ENCODE data around the gene PLA1A. TPM values are rescaled to one million over a fixed set of nuclear protein-coding genes. Genes with fewer than 3 reads are reported as not detected.

PLA1A gene
- total RNA-seq, 2 donors from 2014 or later: 0.58 to 1.3 TPM

DNA sequence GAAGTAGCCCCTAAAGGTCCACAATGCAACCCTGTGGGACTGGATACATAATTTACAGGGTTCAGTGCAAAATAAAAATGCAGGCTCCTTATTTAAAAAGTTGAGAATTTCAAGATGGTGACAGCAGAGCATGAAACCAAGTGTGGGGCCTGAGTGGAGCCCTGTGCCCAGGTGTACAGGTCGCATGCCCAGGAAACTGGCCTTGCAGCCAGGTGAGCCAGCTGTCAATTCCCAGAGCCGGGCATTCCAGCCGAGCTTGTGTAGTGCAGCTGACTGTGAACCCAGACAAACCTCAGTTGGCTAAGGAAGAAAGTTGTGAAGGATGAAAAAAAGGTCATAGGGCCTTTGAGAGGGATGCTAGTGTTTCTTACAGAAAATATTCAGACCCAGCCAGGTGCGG is 35.1 kb downstream of the PLA1A start:
- intact Hi-C loops (cut with DNase I): no loop called here
- no peak overlapping the region for H3K9ac ChIP-seq (ENCODE audit: low read depth in 2 of 2, low read length in 2 of 2)
- no peak for DNase-seq
- H3K4me3 ChIP-seq: no peak overlapping the region
- no peaks in the 10 kb centered on the region for H3K4me1 ChIP-seq
- TF ChIP-seq, protein P1, sequence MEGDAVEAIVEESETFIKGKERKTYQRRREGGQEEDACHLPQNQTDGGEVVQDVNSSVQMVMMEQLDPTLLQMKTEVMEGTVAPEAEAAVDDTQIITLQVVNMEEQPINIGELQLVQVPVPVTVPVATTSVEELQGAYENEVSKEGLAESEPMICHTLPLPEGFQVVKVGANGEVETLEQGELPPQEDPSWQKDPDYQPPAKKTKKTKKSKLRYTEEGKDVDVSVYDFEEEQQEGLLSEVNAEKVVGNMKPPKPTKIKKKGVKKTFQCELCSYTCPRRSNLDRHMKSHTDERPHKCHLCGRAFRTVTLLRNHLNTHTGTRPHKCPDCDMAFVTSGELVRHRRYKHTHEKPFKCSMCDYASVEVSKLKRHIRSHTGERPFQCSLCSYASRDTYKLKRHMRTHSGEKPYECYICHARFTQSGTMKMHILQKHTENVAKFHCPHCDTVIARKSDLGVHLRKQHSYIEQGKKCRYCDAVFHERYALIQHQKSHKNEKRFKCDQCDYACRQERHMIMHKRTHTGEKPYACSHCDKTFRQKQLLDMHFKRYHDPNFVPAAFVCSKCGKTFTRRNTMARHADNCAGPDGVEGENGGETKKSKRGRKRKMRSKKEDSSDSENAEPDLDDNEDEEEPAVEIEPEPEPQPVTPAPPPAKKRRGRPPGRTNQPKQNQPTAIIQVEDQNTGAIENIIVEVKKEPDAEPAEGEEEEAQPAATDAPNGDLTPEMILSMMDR (IDR thresholded peaks at IDR 0.05): no peak
- no peak overlapping the region for H3K27ac ChIP-seq
- no peaks in the 10 kb centered on the region for H3K36me3 ChIP-seq
- H3K9me3 ChIP-seq: no peaks in the 10 kb centered on the region
- no peaks in the 10 kb centered on the region for H3K27me3 ChIP-seq

- Histone ChIP-seq H3K4me1 (no peaks in the 10 kb centered on the region), H3K4me3 (no peak overlapping the region), H3K9me3 (no peaks in the 10 kb centered on the region), H3K27me3 (no peaks in the 10 kb centered on the region), H3K27ac (no peak overlapping the region), H3K36me3 (no peaks in the 10 kb centered on the region), H3K9ac (ENCODE audit: low read depth in 2 of 2, low read length in 2 of 2) (no peak overlapping the region)
- DNase-seq: no peak
- TF ChIP-seq, protein P1 (IDR thresholded peaks at IDR 0.05): no peak
- intact Hi-C loops (cut with DNase I): no loop called here
Measured at GRCh38 chr3:119635719-119636118, 38.0 kb downstream of the PLA1A start.

GRCh38 chr3:119636249-119636648 is 38.6 kb downstream of the PLA1A start:
- H3K27me3 ChIP-seq: no peaks in the 10 kb centered on the region
- H3K4me1 ChIP-seq: no peaks in the 10 kb centered on the region
- H3K9me3 ChIP-seq: no peaks in the 10 kb centered on the region
- H3K4me3 ChIP-seq: no peak overlapping the region
- DNase-seq: no peak
- no peak overlapping the region for H3K27ac ChIP-seq
- intact Hi-C loops (cut with DNase I): no loop called here
- H3K36me3 ChIP-seq: no peaks in the 10 kb centered on the region
- TF ChIP-seq, protein P1 (IDR thresholded peaks at IDR 0.05): no peak
- H3K9ac ChIP-seq (ENCODE audit: low read depth in 2 of 2, low read length in 2 of 2): no peak overlapping the region

GRCh38 chr3:119636891-119637611 is 39.4 kb downstream of the PLA1A start:
- H3K27me3 ChIP-seq: no peaks in the 10 kb centered on the region
- TF ChIP-seq, protein P1 (IDR thresholded peaks at IDR 0.05): no peak
- no peak overlapping the region for H3K4me3 ChIP-seq
- no peak for DNase-seq
- no peak overlapping the region for H3K9ac ChIP-seq (ENCODE audit: low read depth in 2 of 2, low read length in 2 of 2)
- intact Hi-C loops (cut with DNase I): no loop called here
- H3K9me3 ChIP-seq: no peaks in the 10 kb centered on the region
- H3K36me3 ChIP-seq: no peaks in the 10 kb centered on the region
- peak overlapping the region; percentile 59 for H3K27ac ChIP-seq
- H3K4me1 ChIP-seq: no peaks in the 10 kb centered on the region

- intact Hi-C loops (cut with DNase I): no loop called here
- Histone ChIP-seq H3K9ac (ENCODE audit: low read depth in 2 of 2, low read length in 2 of 2) (no peak overlapping the region), H3K36me3 (no peaks in the 10 kb centered on the region), H3K9me3 (no peaks in the 10 kb centered on the region), H3K4me1 (no peaks in the 10 kb centered on the region), H3K4me3 (no peak overlapping the region), H3K27ac (peak overlapping the region; percentile 59), H3K27me3 (no peaks in the 10 kb centered on the region)
- no peak for DNase-seq
- TF ChIP-seq, protein P1 (IDR thresholded peaks at IDR 0.05): no peak
Measured at GRCh38 chr3:119637679-119638477, 40.2 kb downstream of the PLA1A start.

Measured in colonic mucosa (tissue), 4 donors.